HG03457 (cell line): ENCODE measurements around the gene FN3K.
"Not testable (repeated sequence)": the region's sequence is repeated elsewhere in the genome, so short reads cannot be mapped to it uniquely, and the experiment has no call there.

ENCODE experiments used
- ATAC-seq: cut with Tn5 transposase; IDR thresholded peaks from one replicate; pipeline ENCODE4 v1.9.1; 2021; ENCODE audit warnings: moderate number of reproducible peaks; ENCODE audit not compliant: unreplicated experiment

Gene FN3K

GRCh38 chr17:82736511-82737185 is 1.2 kb downstream of the FN3K start:
- no peak for ATAC-seq

- no peak for ATAC-seq
Measured at GRCh38 chr17:82737967-82738877, 2.8 kb downstream of the FN3K start.

- ATAC-seq = no peak
Measured at GRCh38 chr17:82740906-82741759, 5.7 kb downstream of the FN3K start.

GRCh38 chr17:82743344-82744219 is 8.2 kb downstream of the FN3K start:
- ATAC-seq = no peak

GRCh38 chr17:82744736-82745135 is 9.3 kb downstream of the FN3K start:
- not testable (repeated sequence) for ATAC-seq

- no peak for ATAC-seq
Measured at GRCh38 chr17:82745524-82745923, 10.1 kb downstream of the FN3K start.

- ATAC-seq = no peak
Measured at GRCh38 chr17:82748756-82749155, 13.3 kb downstream of the FN3K start.

- ATAC-seq = no peak
Measured at GRCh38 chr17:82750241-82750908, 15.0 kb downstream of the FN3K start.

- ATAC-seq = no peak
Measured at GRCh38 chr17:82751171-82751570, 15.8 kb downstream of the FN3K start.

GRCh38 chr17:82751571-82752370 is 16.4 kb downstream of the FN3K start, which contains the start of gene TBCD:
Gene TBCD (plus strand): TSS chr17:82752065. CDS start chr17:82752194, 129 bp downstream.
- ATAC-seq = peak; percentile 49

- ATAC-seq = peak; percentile 21
Measured at GRCh38 chr17:82752371-82753200, 17.2 kb downstream of the FN3K start.

- no peak for ATAC-seq
Measured at GRCh38 chr17:82753201-82753464, 17.7 kb downstream of the FN3K start.

GRCh38 chr17:82754297-82755208 is 19.1 kb downstream of the FN3K start:
- ATAC-seq = no peak

- ATAC-seq = no peak
Measured at GRCh38 chr17:82756166-82756565, 20.8 kb downstream of the FN3K start.

- ATAC-seq = no peak
Measured at GRCh38 chr17:82765371-82765770, 30.0 kb downstream of the FN3K start.

GRCh38 chr17:82767041-82767754 is 31.8 kb downstream of the FN3K start:
- ATAC-seq = no peak
